Panc1 (cell line): ENCODE results near the gene DCTN1. TPM values are rescaled to one million over a fixed set of nuclear protein-coding genes. Genes with fewer than 3 reads are reported as not detected.

Source experiments
- ATAC-seq: fragments of 200-7000 bp; cut with Tn5 transposase; 2 replicates; pipeline ENCODE4 v1.9.1; 2020; ENCODE audit warnings: mild to moderate bottlenecking, moderate library complexity
- BruUV-seq: library from RNA; stranded (reverse); fragments of 400-500 nt; replicated peaks from 2 replicates; lab custom pipeline; 2021; lab: Mats Ljungman, UMichigan
- CTCF ChIA-PET: fragments of 300-600 bp; sonication (Branson Sonifier 250); formaldehyde crosslinking; loops from one replicate; lab custom pipeline; 2022; ENCODE audit warnings: antibody characterized with exemption; lab: Charles Lee
- POLR2A ChIA-PET: fragments of 300-600 bp; sonication (Branson Sonifier 250); formaldehyde crosslinking; loops from one replicate; lab custom pipeline; 2022; ENCODE audit warnings: antibody characterized with exemption; lab: Charles Lee
- DNase-seq: peaks from one replicate; pipeline ENCODE4 v3.0.0-alpha.2; 2010; ENCODE audit warnings: low read depth, low spot score
- H3K27ac ChIP-seq: 2 replicates; pipeline ENCODE4 v1.5.1; 2011; ENCODE audit warnings: mild to moderate bottlenecking, low read length, inconsistent platforms
- H3K27me3 ChIP-seq: fragments of 200-500 bp; sonication (Bioruptor generic); 2 replicates; pipeline ENCODE4 v1.6.0; 2014; ENCODE audit warnings: low read length, inconsistent platforms; ENCODE audit not compliant: control insufficient read depth, insufficient read depth
- H3K36me3 ChIP-seq: fragments of 200-500 bp; sonication (Bioruptor generic); 2 replicates; pipeline ENCODE4 v1.5.1; 2014; ENCODE audit warnings: inconsistent platforms, mild to moderate bottlenecking, low read length, moderate library complexity; ENCODE audit not compliant: control insufficient read depth, insufficient read depth
- H3K4me1 ChIP-seq: 2 replicates; pipeline ENCODE4 v1.5.1; 2011; ENCODE audit warnings: inconsistent platforms, mild to moderate bottlenecking, low read length, moderate library complexity; ENCODE audit not compliant: control insufficient read depth, insufficient read depth
- H3K4me3 ChIP-seq, 2 experiments: 2 replicates each; pipeline ENCODE4 v1.5.1; 2011 to 2012; ENCODE audit warnings: low read depth in 2 of 2, low read length in 2 of 2, mild to moderate bottlenecking in 2 of 2, inconsistent platforms in 1 of 2, moderate library complexity in 1 of 2
- H3K9me3 ChIP-seq: fragments of 200-500 bp; sonication (Bioruptor generic); 2 replicates; pipeline ENCODE4 v1.5.1; 2014; ENCODE audit warnings: low read depth, mild to moderate bottlenecking, inconsistent platforms, low read length, moderate library complexity; ENCODE audit not compliant: control insufficient read depth, insufficient read depth
- CTCF ChIP-seq: fragments of 450-650 bp; IDR thresholded peaks from 2 replicates; pipeline ENCODE4 v1.5.1; 2017; ENCODE audit warnings: mild to moderate bottlenecking
- POLR2AphosphoS5 ChIP-seq: IDR thresholded peaks from 2 replicates; pipeline ENCODE4 v1.6.1; 2012; ENCODE audit warnings: mild to moderate bottlenecking, low read depth, low read length, moderate library complexity
- REST ChIP-seq, 2 experiments: IDR thresholded peaks; 2 replicates each; pipeline ENCODE4 v1.6.1; 2011 to 2012; ENCODE audit warnings: low read depth in 2 of 2, control low read depth in 1 of 2, low read length in 1 of 2, mild to moderate bottlenecking in 1 of 2, moderate library complexity in 1 of 2; ENCODE audit not compliant: insufficient read depth in 1 of 2
- SIN3A ChIP-seq: IDR thresholded peaks from 2 replicates; pipeline ENCODE4 v1.6.1; 2012; ENCODE audit warnings: low read depth, mild to moderate bottlenecking, low read length, moderate library complexity, borderline replicate concordance; ENCODE audit not compliant: insufficient read depth
- TCF7L2 ChIP-seq: IDR thresholded peaks from 2 replicates; pipeline ENCODE4 v1.6.1; 2011; ENCODE audit warnings: mild to moderate bottlenecking, low read depth, low read length, inconsistent platforms
- in situ Hi-C: cut with HindIII; loops from 2 replicates; pipeline ENCODE4 v1.10.0; 2016; ENCODE audit warnings: low sequenced_read_pairs, low pct_unique_long_range_greater_than_20kb
- intact Hi-C: fragments of 100-400 bp; cut with micrococcal nuclease; formaldehyde crosslinking; loops from one replicate; pipeline ENCODE4 v1.10.0; 2022; ENCODE audit not compliant: unreplicated experiment
- total RNA-seq: library from RNA; stranded (reverse); gene quantifications from one replicate; pipeline ENCODE4 v1.2.1, GENCODE V29; 2021; ENCODE audit not compliant: unreplicated experiment

The DCTN1 gene
- total RNA-seq, 1 experiment from 2014 or later, result 190 TPM

- H3K36me3 ChIP-seq, result peaks cover 8% of the 10 kb centered on the region; the same call in 1 of the 2 replicates
- peak overlapping the region; percentile 91 to 99 for H3K4me3 ChIP-seq
- H3K27ac ChIP-seq, result peak overlapping the region; percentile 94
- BruUV-seq, result no TSS peak
- TF ChIP-seq CTCF (no peak), REST (IDR thresholded peaks at IDR 0.05; ENCODE audit: insufficient read depth in 1 of 2, low read depth in 2 of 2, low read length in 1 of 2) (no peak), SIN3A (no peak), TCF7L2 (no peak), POLR2AphosphoS5 (no peak)
- peak; percentile 56 for ATAC-seq
- CTCF ChIA-PET, result interaction anchor here (0.6 to 1.0 kb wide), 3 partner anchors 56 to 178 kb away, joined by 3 to 9 read pairs (median 4); no protein-coding TSS in a partner anchor
- no peaks in the 10 kb centered on the region for H3K27me3 ChIP-seq
- intact Hi-C loops, result loop anchor here (5.0 kb wide), 1 partner anchor 139 kb away; no protein-coding TSS in a partner anchor
- in situ Hi-C loops, result no loop called here
- H3K9me3 ChIP-seq, result no peaks in the 10 kb centered on the region
- POLR2A ChIA-PET, result interaction anchor here (0.6 kb wide), 1 partner anchor 45 kb away, joined by 10 read pairs; no protein-coding TSS in a partner anchor
- H3K4me1 ChIP-seq, result peaks cover 21% of the 10 kb centered on the region
- no peak for DNase-seq
Measured at GRCh38 chr2:74391209-74391579, 11.1 kb upstream of the DCTN1 start.

- in situ Hi-C loops, result no loop called here
- BruUV-seq, result no TSS peak
- no peak for ATAC-seq
Measured at GRCh38 chr2:74390606-74391005, 10.5 kb upstream of the DCTN1 start.

More at GRCh38 chr2:74390606-74391005, 10.5 kb upstream of the DCTN1 start:
- Histone ChIP-seq H3K4me3 (peak overlapping the region; percentile 91 to 99), H3K4me1 (peaks cover 21% of the 10 kb centered on the region), H3K27ac (peak overlapping the region; percentile 94), H3K36me3 (peaks cover 8% of the 10 kb centered on the region; the same call in 1 of the 2 replicates), H3K9me3 (no peaks in the 10 kb centered on the region), H3K27me3 (no peaks in the 10 kb centered on the region)
- intact Hi-C loops, result loop anchor here (5.0 kb wide), 1 partner anchor 138 kb away; no protein-coding TSS in a partner anchor
- CTCF ChIA-PET, result interaction anchor here (1.0 kb wide), 1 partner anchor 56 kb away, joined by 4 read pairs; no protein-coding TSS in a partner anchor
- no peak for TF ChIP-seq REST (IDR thresholded peaks at IDR 0.05; ENCODE audit: insufficient read depth in 1 of 2, low read depth in 2 of 2, low read length in 1 of 2)
- POLR2A ChIA-PET, result no interaction called here
- no peak for DNase-seq
